GM12864 (cell line): ENCODE measurements around the gene PANK4.
"Not testable (repeated sequence)": the region's sequence is repeated elsewhere in the genome, so short reads cannot be mapped to it uniquely, and the experiment has no call there.

ENCODE experiments used
- DNase-seq: peaks from one replicate; pipeline ENCODE4 v3.0.0-alpha.2; 2011; ENCODE audit warnings: low read depth
- H3K4me3 ChIP-seq: 2 replicates; pipeline ENCODE4 v1.5.1; 2011; ENCODE audit warnings: mild to moderate bottlenecking, low read depth, low read length, control low read depth
- TF ChIP-seq, protein P1 (sequence below): IDR thresholded peaks from 2 replicates; pipeline ENCODE4 v1.5.1; 2011; ENCODE audit warnings: low read depth, mild to moderate bottlenecking, moderate library complexity, low read length, control low read depth, inconsistent platforms; ENCODE audit errors: missing control alignments

The PANK4 gene

DNA sequence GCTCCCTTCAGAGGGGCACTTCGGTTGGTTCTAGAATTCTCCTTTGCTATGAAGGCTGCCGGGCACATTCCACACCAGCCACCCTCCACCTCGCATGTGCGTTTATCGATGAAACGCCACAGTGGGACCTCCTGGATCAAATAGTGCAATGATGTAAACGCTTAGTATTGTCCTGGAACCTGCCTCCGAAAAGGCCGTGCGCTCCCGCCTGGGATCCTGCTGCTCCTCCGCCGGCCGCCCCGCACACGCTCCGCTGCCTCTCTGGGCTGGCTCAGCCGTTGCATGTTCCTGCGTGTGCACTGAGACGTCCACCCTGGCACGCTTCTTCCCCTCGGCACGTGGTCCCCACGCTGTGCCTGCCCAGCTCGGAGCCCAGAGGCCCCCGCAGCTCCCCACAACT lies 25.8 kb upstream of the PANK4 start:
- H3K4me3 ChIP-seq, result no peak overlapping the region
- no peak for DNase-seq
- TF ChIP-seq, protein P1, sequence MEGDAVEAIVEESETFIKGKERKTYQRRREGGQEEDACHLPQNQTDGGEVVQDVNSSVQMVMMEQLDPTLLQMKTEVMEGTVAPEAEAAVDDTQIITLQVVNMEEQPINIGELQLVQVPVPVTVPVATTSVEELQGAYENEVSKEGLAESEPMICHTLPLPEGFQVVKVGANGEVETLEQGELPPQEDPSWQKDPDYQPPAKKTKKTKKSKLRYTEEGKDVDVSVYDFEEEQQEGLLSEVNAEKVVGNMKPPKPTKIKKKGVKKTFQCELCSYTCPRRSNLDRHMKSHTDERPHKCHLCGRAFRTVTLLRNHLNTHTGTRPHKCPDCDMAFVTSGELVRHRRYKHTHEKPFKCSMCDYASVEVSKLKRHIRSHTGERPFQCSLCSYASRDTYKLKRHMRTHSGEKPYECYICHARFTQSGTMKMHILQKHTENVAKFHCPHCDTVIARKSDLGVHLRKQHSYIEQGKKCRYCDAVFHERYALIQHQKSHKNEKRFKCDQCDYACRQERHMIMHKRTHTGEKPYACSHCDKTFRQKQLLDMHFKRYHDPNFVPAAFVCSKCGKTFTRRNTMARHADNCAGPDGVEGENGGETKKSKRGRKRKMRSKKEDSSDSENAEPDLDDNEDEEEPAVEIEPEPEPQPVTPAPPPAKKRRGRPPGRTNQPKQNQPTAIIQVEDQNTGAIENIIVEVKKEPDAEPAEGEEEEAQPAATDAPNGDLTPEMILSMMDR, result no peak

DNA sequence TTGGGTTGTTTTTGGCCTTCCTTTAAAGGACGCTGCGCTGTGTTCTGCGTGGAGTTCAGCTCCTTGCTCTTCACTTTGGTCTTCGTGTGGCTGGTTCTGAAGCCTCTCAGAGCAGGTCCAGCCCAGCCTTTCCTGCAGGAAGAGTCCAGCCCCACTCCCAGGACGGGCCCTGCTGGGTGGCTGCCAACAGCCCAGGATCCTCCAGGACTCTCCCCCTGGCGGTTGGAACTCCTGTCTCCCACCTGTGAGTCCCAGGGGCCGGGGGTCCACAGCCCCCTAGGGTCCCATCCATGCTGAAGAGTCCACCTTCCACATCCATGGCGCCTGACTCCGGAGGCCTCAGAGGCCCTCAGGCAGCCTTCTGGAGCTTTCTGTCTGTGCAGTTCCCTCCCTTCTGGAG lies 25.1 kb upstream of the PANK4 start:
- DNase-seq, result not testable (repeated sequence)

DNA sequence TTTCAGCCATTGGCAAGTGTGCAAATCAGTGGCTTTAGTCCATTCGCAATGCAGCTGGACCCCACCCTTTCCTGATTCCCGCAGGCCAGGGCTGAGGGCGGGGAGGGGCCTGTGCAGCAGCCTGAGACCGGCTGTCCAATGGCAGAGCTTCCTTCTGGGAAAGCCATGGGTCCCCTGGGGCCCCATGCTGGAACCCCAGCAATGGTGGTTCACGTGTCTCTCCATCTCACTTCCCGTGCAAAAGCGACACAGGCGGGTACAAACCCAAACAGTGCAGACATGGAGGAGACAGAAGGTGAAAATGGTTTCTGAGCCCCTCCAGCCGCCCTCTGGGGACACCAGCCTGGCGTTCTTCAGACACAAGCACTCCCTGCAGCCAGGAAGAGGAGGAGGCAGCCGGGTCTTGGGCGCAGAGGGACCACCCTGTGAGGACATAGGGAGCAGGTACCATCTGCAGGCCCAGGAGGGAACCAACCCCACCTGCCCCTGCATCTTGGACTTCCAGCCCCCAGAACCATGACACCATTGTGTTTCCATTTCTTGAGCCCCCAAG lies 24.0 kb upstream of the PANK4 start:
- not testable (repeated sequence) for H3K4me3 ChIP-seq, DNase-seq

More for the DNA sequence above, 25.1 kb upstream of the PANK4 start:
- H3K4me3 ChIP-seq, result not testable (repeated sequence)

DNA sequence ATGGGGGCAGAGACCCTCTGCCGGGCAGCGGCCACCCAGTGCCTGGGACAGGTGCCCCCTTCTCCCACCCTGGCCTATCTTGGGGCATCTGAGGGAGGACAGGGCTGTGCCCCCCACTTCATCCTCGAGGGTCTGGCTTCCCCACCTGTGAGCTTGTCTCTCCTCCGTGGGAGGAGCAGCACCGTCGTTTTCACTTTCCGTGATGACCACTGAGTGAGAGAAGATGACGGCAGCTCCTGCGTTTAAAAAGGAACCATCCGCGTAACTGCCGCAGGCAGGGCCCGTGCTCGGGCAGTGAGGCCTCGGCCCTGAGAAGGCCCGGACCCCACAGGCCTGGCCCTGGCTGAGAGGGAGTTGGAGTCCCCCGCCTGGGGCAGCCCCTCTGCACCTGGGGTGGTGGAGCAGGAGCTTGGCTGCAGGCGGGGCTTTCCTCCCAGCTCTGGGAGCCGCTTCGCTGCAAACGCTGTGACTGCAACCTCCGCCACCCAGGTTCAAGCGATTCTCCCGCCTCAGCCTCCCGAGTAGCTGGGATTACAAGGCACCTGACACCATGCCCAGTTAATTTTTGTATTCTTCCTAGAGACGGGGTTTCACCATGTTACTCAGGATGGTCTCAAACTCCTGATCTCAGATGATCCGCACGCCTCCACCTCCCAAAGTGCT lies 23.1 kb upstream of the PANK4 start:
- peak overlapping the region; percentile 59 for H3K4me3 ChIP-seq
- not testable (repeated sequence) for DNase-seq

DNA sequence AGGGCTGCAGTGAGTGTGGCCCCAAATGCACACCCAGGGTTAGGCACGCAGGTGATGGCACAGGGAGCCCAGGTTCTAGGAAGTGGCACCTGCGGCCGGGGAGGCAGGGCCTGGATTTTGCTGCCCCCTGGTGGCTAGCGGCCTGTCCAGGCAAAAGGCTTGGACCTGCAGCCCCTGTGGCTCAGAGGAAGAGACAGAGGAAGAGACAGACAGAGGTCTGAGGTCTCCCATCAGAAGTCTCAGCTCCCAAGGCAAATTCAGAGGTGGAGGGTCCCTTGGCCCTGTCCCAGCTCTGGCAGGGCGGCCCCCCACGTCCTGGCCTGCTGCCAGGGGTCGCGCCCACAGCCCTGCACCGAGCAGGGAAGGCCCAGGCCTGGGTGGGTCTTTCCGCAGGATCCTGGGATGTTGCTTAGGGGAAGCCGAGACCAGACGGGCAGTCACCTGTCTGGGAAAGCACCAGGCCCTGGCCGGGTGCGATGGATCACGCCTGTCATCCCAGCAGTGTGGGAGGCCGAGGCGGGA lies 21.7 kb upstream of the PANK4 start:
- TF ChIP-seq, protein P1, result peak; percentile 92
- no peak for DNase-seq
- peak overlapping the region; percentile 59 for H3K4me3 ChIP-seq

DNA sequence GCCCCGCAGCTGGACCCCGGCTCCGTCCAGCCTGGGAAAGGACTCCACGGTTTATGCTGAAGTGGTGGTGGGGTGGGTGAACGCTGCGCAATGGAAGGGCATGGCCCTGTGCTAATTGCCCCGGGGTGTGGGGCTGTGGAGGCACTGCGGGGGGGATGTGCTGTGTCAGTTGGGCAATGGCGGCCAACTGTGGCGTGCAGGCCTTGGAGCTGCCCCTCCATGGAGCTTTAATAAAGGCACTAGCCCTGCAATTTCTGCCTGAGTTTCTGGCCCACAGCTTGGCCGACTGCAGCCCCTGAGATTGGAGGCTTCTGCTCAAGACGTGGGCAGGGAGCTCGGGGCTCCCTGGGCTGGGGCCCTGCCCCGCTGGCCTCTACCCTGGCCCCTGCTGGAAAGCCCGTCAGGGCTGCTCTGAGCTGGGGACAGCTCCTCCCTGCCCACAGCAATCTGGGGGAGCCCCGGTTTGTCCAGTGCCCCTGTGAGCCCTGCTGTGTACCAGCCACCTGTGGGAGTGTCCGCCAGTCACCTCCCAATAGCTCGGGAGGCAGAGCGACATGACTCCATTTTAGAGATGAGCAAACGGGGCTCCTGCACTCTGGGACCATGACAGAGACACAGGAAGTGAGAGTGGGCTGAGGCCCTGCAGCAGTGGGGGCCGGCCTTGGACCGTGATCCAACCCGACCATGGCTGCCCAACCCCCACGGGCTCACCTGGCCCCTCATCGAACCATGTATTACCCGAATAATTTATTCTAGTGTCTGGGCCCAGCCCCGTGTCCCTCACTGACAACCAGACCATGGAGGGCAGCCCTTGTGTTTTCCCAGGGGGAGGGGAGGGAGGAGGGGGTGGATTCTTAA lies 21.0 kb upstream of the PANK4 start:
- TF ChIP-seq, protein P1, result no peak
- H3K4me3 ChIP-seq, result peak overlapping the region; percentile 59
- DNase-seq, result no peak

DNA sequence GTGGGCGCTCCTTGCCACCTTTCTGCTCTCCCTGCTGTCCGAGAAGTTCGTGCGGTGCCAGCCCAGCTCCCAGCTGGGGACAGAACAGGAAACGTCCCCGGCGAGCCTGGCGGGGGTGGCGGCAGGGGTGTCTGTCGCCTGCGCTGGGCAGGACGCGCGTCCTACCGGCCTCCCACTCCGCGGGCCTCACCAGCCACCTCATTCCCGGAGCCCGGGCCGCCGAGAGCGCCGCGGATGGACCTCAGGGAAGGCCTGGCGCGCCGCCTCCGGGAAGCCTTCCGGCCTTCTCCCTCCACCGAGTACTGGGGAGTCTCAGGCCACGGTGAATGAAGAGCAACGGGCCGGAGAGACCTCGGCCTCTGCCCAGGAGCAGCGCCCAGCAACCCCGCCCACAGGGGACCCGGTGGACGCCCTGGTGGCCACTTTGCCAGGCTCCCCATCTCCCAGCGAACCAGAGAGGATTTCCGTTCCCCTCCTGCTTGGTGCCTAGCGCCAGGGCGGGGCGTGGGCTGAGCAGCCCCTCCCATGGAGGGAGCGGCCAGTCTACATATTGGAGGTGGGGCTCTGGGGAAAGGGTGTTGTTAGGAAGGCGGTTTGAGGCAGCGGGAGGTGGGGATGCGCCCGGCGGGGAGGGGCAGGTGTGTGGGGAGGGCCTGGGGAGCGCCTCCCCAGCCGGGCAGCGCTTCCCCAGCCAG lies 20.3 kb upstream of the PANK4 start:
- TF ChIP-seq, protein P1, result no peak
- DNase-seq, result no peak
- peak overlapping the region; percentile 59 for H3K4me3 ChIP-seq

DNA sequence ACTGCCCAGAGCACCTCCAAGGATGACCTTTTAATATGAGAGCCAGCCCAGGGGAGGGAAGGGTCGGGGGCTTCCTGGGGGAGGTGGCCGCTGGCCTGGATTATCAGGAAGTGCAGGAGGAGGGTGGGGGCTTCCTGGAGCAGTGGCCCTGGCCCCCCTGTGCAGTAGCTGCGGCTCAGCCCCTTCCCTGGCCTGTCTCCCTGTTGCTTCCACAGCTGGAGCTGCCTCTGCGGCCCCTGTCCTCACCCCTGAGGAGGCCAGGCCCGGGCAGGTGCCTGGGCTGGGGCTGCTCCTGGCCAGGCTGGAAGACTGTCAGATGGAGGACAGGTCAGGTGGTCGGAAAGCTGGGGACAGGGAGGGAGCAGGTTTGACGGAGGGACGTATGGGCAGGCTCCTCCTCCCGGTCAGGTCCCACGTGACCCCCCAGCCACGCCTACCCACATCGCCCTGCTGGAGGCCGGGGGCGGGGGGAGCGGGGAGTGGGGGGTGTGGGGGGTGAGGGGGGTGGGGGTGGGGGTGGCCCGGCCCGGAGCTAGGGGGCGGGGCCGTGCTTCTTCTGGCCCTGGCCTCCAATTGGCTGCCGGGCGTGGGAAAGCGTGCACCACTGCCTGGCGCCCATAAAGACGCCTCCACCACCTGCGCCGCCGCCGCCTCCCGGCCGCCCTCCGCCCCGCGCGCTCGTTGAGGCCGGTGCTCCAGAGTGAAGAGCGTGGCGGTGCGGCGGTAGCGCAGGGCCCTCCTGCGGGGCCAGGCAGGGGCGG lies 19.5 kb upstream of the PANK4 start:
- H3K4me3 ChIP-seq, result peak overlapping the region; percentile 59
- no peak for DNase-seq
- TF ChIP-seq, protein P1, result no peak
